DND-41 (cell line): ENCODE results near the gene CELF1.
A peak's percentile ranks its signal among the peaks of the same experiment; 100 is the strongest.
"Not testable (repeated sequence)": the region's sequence is repeated elsewhere in the genome, so short reads cannot be mapped to it uniquely, and the experiment has no call there.

Experiments used
- ATAC-seq: fragments of 200-7000 bp; cut with Tn5 transposase; 3 replicates; pipeline ENCODE4 v1.9.1; 2021; ENCODE audit warnings: low read depth; ENCODE audit not compliant: insufficient read depth
- DNase-seq: peaks from one replicate; pipeline ENCODE4 v3.0.0-alpha.2; 2020
- H2AFZ ChIP-seq: 2 replicates; pipeline ENCODE4 v1.6.0; 2012; ENCODE audit warnings: low read depth, low read length
- H3K27ac ChIP-seq: 2 replicates; pipeline ENCODE4 v1.5.1; 2012; ENCODE audit warnings: low read length, inconsistent platforms
- H3K27me3 ChIP-seq: fragments of 200-600 bp; sonication (generic); 2 replicates; pipeline ENCODE4 v1.6.0; 2012; ENCODE audit warnings: low read length, mild to moderate bottlenecking, inconsistent platforms; ENCODE audit not compliant: insufficient read depth, poor library complexity
- H3K36me3 ChIP-seq: 2 replicates; pipeline ENCODE4 v1.5.1; 2012; ENCODE audit warnings: low read length, inconsistent platforms; ENCODE audit not compliant: insufficient read depth
- H3K4me1 ChIP-seq: 2 replicates; pipeline ENCODE4 v1.5.1; 2012; ENCODE audit warnings: mild to moderate bottlenecking, low read length; ENCODE audit not compliant: insufficient read depth
- H3K4me2 ChIP-seq: 2 replicates; pipeline ENCODE4 v1.6.0; 2012; ENCODE audit warnings: mild to moderate bottlenecking, moderate library complexity, low read length, inconsistent platforms; ENCODE audit not compliant: insufficient read depth
- H3K4me3 ChIP-seq, 2 experiments: fragments of 200-600 bp in 1 of 2; shearing (Covaris generic) in 1 of 2; 2 replicates each; pipeline ENCODE4 v1.5.1; 2012 to 2016; ENCODE audit warnings: inconsistent platforms in 2 of 2, low read length in 2 of 2, mild to moderate bottlenecking in 2 of 2, low read depth in 1 of 2, moderate library complexity in 1 of 2
- H3K79me2 ChIP-seq: 2 replicates; pipeline ENCODE4 v1.6.0; 2012; ENCODE audit warnings: low read length, inconsistent platforms; ENCODE audit not compliant: insufficient read depth
- H3K9ac ChIP-seq: 2 replicates; pipeline ENCODE4 v1.6.0; 2012; ENCODE audit warnings: low read depth, mild to moderate bottlenecking, inconsistent platforms, low read length, moderate library complexity
- H3K9me3 ChIP-seq: 2 replicates; pipeline ENCODE4 v1.5.1; 2012; ENCODE audit warnings: low read length, moderate library complexity, mild to moderate bottlenecking, inconsistent platforms; ENCODE audit not compliant: insufficient read depth, severe bottlenecking
- H4K20me1 ChIP-seq: 2 replicates; pipeline ENCODE4 v1.6.0; 2012; ENCODE audit warnings: low read length; ENCODE audit not compliant: insufficient read depth
- EZH2 ChIP-seq: IDR thresholded peaks from 3 replicates; pipeline ENCODE4 v1.6.1; 2012; ENCODE audit warnings: borderline replicate concordance, low read depth, mild to moderate bottlenecking, moderate library complexity, low read length, inconsistent platforms; ENCODE audit not compliant: severe bottlenecking
- TF ChIP-seq, protein P1 (sequence below): IDR thresholded peaks from 2 replicates; pipeline ENCODE4 v1.5.1; 2012; ENCODE audit warnings: borderline replicate concordance, low read length, moderate library complexity, mild to moderate bottlenecking; ENCODE audit not compliant: poor library complexity, severe bottlenecking; ENCODE audit errors: extremely low read depth

The CELF1 gene

GRCh38 chr11:47560426-47560825, 7.5 kb upstream of the CELF1 start:
- H3K4me3 ChIP-seq: no peak overlapping the region
- H3K79me2 ChIP-seq: peaks cover 15% of the 10 kb centered on the region
- H3K27me3 ChIP-seq: no peaks in the 10 kb centered on the region
- H3K9ac ChIP-seq: no peak overlapping the region
- H3K36me3 ChIP-seq: no peaks in the 10 kb centered on the region; the same call in 1 of the 2 replicates
- H4K20me1 ChIP-seq: no peaks in the 10 kb centered on the region
- H2AFZ ChIP-seq: no peak overlapping the region
- ATAC-seq (no peak), DNase-seq (no peak)
- no peaks in the 10 kb centered on the region for H3K9me3 ChIP-seq
- TF ChIP-seq, protein P1, sequence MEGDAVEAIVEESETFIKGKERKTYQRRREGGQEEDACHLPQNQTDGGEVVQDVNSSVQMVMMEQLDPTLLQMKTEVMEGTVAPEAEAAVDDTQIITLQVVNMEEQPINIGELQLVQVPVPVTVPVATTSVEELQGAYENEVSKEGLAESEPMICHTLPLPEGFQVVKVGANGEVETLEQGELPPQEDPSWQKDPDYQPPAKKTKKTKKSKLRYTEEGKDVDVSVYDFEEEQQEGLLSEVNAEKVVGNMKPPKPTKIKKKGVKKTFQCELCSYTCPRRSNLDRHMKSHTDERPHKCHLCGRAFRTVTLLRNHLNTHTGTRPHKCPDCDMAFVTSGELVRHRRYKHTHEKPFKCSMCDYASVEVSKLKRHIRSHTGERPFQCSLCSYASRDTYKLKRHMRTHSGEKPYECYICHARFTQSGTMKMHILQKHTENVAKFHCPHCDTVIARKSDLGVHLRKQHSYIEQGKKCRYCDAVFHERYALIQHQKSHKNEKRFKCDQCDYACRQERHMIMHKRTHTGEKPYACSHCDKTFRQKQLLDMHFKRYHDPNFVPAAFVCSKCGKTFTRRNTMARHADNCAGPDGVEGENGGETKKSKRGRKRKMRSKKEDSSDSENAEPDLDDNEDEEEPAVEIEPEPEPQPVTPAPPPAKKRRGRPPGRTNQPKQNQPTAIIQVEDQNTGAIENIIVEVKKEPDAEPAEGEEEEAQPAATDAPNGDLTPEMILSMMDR: no peak
- no peak for TF ChIP-seq EZH2
- H3K4me1 ChIP-seq: peaks cover 14% of the 10 kb centered on the region
- H3K4me2 ChIP-seq: no peak overlapping the region
- H3K27ac ChIP-seq: no peak overlapping the region

- Histone ChIP-seq H3K4me2 (no peak overlapping the region), H3K4me3 (no peak overlapping the region), H3K9ac (no peak overlapping the region), H4K20me1 (no peaks in the 10 kb centered on the region), H3K79me2 (peaks cover 3% of the 10 kb centered on the region), H3K27me3 (no peaks in the 10 kb centered on the region), H2AFZ (no peak overlapping the region), H3K36me3 (no peaks in the 10 kb centered on the region), H3K4me1 (peaks cover 10% of the 10 kb centered on the region), H3K9me3 (no peaks in the 10 kb centered on the region), H3K27ac (no peak overlapping the region)
- DNase-seq (no peak), ATAC-seq (no peak)
- TF ChIP-seq EZH2: no peak
- TF ChIP-seq, protein P1: no peak
Observed at GRCh38 chr11:47558695-47559094, 5.8 kb upstream of the CELF1 start.

DNA sequence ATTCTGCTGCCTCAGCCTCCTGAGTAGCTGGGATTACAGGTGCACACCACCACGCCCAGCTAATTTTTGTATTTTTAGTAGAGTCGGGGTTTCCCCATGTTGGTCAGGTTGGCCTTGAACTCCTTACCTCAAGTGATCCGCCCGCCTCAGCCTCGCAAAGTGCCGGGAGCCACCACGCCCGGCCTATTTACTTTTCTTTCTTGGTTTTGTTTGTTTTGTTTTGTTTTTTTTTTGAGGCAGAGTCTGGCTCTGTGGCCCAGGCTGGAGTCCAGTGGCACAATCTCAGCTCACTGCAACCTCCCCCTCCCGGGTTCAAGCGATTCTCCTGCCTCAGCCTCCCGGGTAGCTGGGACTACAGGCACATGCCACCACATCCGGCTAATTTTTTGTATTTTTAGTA, 4.1 kb upstream of the CELF1 start:
- H3K36me3 ChIP-seq, H3K4me2 ChIP-seq, H3K9ac ChIP-seq, H4K20me1 ChIP-seq, DNase-seq, H3K27me3 ChIP-seq, ATAC-seq, H3K4me3 ChIP-seq, H2AFZ ChIP-seq, H3K9me3 ChIP-seq, H3K27ac ChIP-seq: not testable (repeated sequence)
- H3K79me2 ChIP-seq: peaks cover 18% of the 10 kb centered on the region
- peaks cover 17% of the 10 kb centered on the region for H3K4me1 ChIP-seq

DNA sequence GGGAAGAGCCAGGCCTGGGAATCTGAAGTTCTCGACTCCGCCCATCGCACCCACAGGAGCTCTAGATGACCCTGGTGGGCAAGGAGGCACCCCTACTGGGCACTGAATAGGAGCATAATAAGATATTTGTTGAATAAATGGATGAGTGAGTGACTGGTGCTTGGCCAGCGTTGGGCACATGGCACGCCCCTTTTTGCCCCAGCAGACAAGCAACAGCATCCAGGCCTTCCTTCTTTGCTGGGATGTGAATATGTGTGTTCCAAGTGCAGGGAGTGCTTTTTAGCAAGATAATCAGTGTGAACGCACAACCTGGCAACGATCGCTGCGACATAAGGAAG, 443 bp upstream of the CELF1 start:
- Histone ChIP-seq H3K36me3 (peaks cover 17% of the 10 kb centered on the region; the same call in 1 of the 2 replicates), H4K20me1 (peaks cover 32% of the 10 kb centered on the region), H3K4me2 (peak overlapping the region; percentile 97), H3K9ac (peak overlapping the region; percentile 71), H3K9me3 (no peaks in the 10 kb centered on the region), H3K4me1 (peaks cover 47% of the 10 kb centered on the region), H3K27ac (peak overlapping the region; percentile 89), H2AFZ (peak overlapping the region; percentile 100), H3K79me2 (peaks cover 54% of the 10 kb centered on the region), H3K4me3 (peak overlapping the region; percentile 69 to 78), H3K27me3 (no peaks in the 10 kb centered on the region)
- DNase-seq (no peak), ATAC-seq (peak; percentile 39)
- no peak for TF ChIP-seq EZH2
- TF ChIP-seq, protein P1: no peak
